A549 (cell line): Measurements from ENCODE around the gene LGALS9C.
"Not testable (repeated sequence)": the region's sequence is repeated elsewhere in the genome, so short reads cannot be mapped to it uniquely, and the experiment has no call there.

ENCODE experiments used
- BHLHE40 ChIP-seq: IDR thresholded peaks from 2 replicates; pipeline ENCODE4 v1.6.1; 2012; ENCODE audit warnings: low read depth, low read length, inconsistent platforms
- EP300 ChIP-seq, 2 experiments: fragments of >200 bp; sonication (Bioruptor Twin); formaldehyde crosslinking; IDR thresholded peaks; 2 replicates in 1 of 2; 3 replicates in 1 of 2; pipeline ENCODE4 v1.6.1; 2016 to 2017
- MAFK ChIP-seq: fragments of 450-650 bp; IDR thresholded peaks from 2 replicates; pipeline ENCODE4 v1.6.1; 2014; ENCODE audit not compliant: partially characterized antibody
- MAZ ChIP-seq: fragments of 150-350 bp; IDR thresholded peaks from 2 replicates; pipeline ENCODE4 v1.6.1; 2014; ENCODE audit warnings: antibody characterized with exemption, low read depth, low read length, borderline replicate concordance
- MYC ChIP-seq: IDR thresholded peaks from 2 replicates; pipeline ENCODE4 v1.6.1; 2012; ENCODE audit warnings: mild to moderate bottlenecking, inconsistent platforms, low read length, improper control_type of control experiment, borderline replicate concordance
- NPAS2 ChIP-seq: fragments of 250-450 bp; sonication (Bioruptor Pico); IDR thresholded peaks from 2 replicates; pipeline ENCODE4 v1.8.0; 2022; ENCODE audit warnings: mild to moderate bottlenecking, moderate library complexity, borderline replicate concordance
- POLR2A ChIP-seq: IDR thresholded peaks from 2 replicates; pipeline ENCODE4 v1.6.1; 2012; ENCODE audit warnings: mild to moderate bottlenecking, low read length
- TF ChIP-seq, protein P1 (sequence below): fragments of >200 bp; sonication (Bioruptor Twin); formaldehyde crosslinking; IDR thresholded peaks from 3 replicates; pipeline ENCODE4 v1.5.1; 2016

DNA sequence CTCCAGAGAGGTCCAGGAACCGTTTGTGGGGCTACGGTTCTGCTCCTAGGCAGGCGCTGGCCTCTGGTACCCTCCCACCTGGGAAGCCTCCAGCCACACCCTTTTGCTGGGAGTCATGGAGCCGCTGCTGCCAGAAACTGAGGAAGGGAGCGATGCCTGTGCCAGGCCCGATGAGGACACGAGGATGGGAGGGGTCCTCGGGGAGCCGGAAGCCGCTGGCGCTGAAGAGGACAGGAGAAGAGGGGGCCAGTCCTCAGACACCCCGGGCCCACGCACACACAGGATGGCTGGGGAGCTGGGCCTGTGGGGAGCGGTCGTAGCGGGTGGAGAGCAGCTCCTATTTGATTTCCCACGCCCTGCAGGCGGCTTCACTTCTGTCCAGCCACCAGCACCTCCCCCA, 24.2 kb downstream of the LGALS9C start:
- TF ChIP-seq, protein P1, sequence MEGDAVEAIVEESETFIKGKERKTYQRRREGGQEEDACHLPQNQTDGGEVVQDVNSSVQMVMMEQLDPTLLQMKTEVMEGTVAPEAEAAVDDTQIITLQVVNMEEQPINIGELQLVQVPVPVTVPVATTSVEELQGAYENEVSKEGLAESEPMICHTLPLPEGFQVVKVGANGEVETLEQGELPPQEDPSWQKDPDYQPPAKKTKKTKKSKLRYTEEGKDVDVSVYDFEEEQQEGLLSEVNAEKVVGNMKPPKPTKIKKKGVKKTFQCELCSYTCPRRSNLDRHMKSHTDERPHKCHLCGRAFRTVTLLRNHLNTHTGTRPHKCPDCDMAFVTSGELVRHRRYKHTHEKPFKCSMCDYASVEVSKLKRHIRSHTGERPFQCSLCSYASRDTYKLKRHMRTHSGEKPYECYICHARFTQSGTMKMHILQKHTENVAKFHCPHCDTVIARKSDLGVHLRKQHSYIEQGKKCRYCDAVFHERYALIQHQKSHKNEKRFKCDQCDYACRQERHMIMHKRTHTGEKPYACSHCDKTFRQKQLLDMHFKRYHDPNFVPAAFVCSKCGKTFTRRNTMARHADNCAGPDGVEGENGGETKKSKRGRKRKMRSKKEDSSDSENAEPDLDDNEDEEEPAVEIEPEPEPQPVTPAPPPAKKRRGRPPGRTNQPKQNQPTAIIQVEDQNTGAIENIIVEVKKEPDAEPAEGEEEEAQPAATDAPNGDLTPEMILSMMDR: not testable (repeated sequence)
- TF ChIP-seq POLR2A; EP300 (IDR thresholded peaks at IDR 0.05); MAZ; NPAS2 (CRISPR knock-in tag); MAFK; BHLHE40; MYC: not testable (repeated sequence)
